Umbilical cord (tissue), 2 donors: ENCODE results near the gene UNC13D. TPM values are rescaled to one million over a fixed set of nuclear protein-coding genes. Genes with fewer than 3 reads are reported as not detected.
"Not testable (repeated sequence)": the region's sequence is repeated elsewhere in the genome, so short reads cannot be mapped to it uniquely, and the experiment has no call there.

ENCODE experiments used
- DNase-seq: peaks from one replicate; pipeline ENCODE4 v3.0.0-alpha.2; 2015; ENCODE audit warnings: low spot score
- total RNA-seq: library from RNA; depleted of rRNA; stranded (reverse); fragments of >200 nt; gene quantifications from one replicate; pipeline ENCODE4 v1.2.3, GENCODE V29; 2014; ENCODE audit warnings: low replicate concordance; ENCODE audit not compliant: insufficient read depth

Gene UNC13D
- total RNA-seq = 8.9 TPM

DNA sequence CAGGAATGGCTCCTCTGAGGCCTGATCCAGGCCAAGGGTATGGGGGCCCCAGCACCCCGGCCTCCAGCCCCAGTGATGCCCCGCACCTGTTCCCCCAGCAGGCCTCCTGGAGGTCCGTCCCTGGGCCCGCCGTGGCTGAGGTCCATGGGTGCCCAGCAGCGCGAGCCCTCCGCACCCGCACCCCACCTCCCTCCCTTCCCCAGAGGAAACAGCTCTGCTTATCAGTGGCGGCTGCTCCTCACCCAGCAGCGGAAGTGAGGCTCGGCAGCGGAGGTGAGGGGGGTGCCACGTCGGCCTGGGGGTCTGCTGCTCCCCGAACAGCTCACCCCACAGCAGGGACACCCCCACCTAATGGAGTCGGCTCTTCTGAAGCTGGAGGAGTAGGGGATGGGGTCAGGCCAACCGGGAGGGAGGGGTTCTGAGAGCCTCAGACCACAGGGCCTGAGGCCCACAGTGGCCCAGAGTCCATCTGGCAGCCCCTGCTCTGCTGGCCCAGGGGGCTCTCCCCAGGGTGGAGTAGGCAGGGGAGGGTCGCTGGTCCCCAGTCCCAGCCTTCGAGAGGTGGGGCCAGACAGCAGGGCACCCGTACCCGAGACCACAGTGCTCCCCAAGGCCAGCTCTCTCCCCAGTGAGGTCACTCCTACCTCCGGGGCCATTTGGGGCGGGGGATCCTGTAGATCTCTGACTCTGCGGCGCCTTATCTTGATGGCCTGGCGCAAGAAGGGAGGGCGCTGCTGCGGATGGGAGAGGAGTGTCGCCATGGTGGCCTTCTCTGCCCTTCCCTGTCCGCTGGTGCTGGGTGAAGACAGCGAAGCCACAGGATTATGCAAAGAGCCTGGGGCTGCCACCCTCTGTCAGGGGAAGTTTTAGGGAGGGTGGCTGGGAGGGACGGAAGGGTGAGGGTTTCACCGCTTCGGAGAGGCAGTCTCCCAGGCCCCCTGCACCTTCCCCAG lies at the start of gene UNC13D:
TSS of gene UNC13D (minus strand) at position 828 of the 953 bp plus-strand sequence. CDS start at position 761, 67 bp downstream.
- DNase-seq = no peak

GRCh38 chr17:75893305-75894048 lies 49.3 kb upstream of the UNC13D start:
- DNase-seq = no peak

DNA sequence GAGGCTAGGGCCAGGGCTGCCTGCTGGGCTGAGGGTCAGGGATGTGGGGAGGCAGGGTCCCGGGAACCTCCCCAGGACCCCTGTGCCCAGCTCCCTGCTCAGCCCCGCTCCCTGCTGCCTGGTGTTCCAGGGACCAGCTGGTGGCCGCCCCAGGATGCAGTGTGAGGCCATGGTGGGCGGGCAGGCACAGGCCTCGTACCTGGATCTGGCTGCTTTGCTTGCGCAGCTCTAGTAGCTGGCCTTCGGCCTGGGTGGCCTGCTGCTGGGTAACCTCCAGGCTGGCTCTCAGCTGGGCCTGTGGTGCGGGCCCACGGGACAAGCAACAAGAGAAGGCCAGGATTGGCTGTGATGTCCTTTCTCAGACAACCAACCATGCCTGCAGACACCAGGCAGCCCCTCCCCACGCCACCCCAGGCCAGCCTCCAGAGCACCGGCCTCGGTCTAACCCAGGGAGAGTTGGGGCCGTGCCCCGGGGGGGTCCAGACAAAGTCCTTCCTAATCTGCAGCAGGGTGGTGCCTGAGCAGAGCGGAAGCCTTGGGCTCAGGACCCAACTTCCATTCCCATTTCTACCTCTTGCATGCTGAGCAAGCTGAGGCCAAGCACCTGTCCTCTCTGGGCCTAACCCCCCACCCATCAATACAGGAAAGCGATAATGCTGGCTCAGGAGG lies 48.5 kb upstream of the UNC13D start:
- DNase-seq = no peak

- DNase-seq = no peak
Measured at GRCh38 chr17:75891605-75892555, 47.7 kb upstream of the UNC13D start.

- no peak for DNase-seq
Measured at GRCh38 chr17:75891022-75891604, 46.9 kb upstream of the UNC13D start.

- DNase-seq = no peak
Measured at GRCh38 chr17:75889454-75889853, 45.2 kb upstream of the UNC13D start.

DNA sequence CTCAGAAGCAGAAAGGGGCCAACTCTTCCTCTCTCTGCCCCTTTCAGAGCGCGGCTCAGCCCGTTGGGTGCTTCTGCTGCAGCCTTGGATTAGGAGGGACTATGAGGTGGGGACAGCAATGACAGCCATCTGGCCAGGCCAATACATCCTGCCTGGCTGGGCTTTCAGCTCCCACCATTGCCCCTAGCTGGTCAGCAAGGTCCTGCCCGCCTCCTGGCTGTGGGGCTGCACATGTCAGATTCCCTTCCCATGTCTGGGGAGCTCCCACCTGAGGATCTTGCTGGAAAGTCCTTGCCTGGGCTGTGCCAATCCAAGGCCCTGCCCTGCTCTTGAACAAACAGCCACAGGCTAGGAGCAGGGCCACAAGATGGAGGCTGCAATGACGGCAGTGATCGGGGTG lies 44.3 kb upstream of the UNC13D start:
- DNase-seq = no peak

- DNase-seq = not testable (repeated sequence)
Measured at GRCh38 chr17:75885860-75886259, 41.7 kb upstream of the UNC13D start.

- no peak for DNase-seq
Measured at GRCh38 chr17:75885431-75885830, 41.2 kb upstream of the UNC13D start.

- DNase-seq = no peak
Measured at GRCh38 chr17:75881678-75882454, 37.7 kb upstream of the UNC13D start.

DNA sequence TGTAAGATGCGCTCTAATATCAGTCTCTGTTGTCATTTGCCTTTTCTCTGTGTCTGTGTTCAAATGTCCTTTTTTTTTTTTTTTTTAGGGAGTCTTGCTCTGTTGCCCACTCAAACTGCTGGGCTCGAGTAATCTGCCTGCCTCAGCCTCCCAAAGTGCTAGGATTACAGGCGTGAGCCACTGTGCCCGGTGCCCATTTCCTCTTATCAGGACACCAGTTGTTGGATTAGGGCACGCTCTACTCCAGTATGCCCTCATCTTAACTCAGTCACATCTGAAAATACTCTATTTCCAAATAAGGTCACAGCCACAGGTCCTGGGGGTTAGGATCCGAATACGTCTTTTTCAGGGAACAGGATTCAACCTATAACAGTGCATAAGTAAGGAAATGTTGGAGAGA lies 36.1 kb upstream of the UNC13D start:
- no peak for DNase-seq

GRCh38 chr17:75878174-75878998 lies 34.2 kb upstream of the UNC13D start, which contains the start of gene TRIM47:
Gene TRIM47 (minus strand): TSS chr17:75878581. CDS start chr17:75878548, 33 bp downstream.
- DNase-seq = peak; percentile 88

GRCh38 chr17:75877752-75878173 lies 33.6 kb upstream of the UNC13D start:
- DNase-seq = peak; percentile 78

DNA sequence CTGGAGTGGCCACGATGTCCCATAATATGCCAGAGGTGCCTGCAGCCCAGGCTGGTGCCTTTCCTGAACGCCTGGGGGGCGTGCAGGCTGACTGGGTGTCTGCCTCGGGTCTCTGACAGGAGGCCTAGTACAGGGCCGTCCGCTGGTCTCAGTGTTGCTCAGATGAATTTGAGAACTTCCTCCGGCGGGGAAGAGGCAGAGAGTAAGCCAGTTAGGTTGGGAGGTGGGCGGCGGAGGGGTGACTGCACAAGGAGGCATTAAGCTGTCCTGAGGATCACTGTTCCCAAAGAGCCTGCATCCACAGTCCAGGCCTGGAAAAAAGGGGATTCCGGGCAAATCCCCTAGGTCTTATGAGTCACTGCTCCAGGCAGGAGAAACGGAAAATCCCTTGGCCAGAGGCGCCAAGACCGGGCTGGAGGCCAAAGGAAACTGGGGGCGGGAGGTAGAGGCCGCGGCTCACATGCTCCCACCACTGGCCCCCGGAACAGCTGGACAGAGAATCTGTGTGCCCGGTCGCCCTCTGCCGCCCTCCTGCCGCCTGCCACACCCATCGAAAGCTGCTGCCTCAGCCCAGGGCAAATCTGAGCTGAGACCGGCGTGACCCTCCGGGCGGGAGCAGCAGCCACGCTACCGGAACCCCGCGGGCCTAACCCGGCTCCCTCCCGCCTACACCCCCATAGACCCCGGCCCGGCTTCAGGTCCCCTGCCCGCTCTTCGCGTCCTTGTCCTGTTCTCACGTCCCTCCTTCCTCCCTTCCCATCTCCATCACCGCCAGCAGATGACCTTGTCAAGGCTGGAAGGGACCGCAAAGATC lies 32.9 kb upstream of the UNC13D start:
- peak; percentile 98 for DNase-seq

DNA sequence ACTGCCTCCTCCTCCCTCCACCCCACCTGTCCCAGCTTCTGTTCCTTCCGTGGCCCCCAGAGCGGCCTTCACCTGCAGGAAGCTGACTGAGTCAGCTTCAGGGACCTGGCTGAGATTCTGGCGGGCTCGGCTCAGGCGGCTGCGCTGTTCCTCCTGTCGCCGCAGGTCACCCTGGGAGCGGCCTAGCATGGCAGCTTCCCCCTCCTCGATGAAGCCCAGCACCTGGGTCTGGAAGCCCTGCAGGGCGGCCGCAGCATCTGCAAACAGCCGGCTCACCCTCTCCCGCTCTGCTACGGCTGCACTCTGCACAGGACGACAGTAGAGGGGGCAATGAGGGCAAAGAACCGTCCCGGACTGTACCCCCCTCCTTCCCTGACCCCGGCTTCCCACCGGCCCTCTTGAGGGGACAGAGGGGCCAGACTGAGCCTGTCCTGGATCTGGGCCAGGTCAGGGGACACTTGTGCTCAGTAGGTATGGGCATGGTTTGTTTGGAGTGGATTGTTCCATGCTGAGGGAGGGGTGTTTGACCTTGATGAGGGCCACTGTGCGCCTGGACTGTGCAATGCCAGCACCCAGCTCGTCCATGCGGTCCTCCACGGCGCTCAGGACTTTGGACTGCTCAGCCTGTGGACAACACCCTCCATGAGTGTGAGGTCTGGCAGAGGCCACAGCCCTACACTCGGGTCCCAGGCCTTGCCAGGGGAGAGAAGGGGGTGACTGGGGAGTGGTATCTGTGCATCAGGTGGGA lies 32.2 kb upstream of the UNC13D start:
- no peak for DNase-seq

DNA sequence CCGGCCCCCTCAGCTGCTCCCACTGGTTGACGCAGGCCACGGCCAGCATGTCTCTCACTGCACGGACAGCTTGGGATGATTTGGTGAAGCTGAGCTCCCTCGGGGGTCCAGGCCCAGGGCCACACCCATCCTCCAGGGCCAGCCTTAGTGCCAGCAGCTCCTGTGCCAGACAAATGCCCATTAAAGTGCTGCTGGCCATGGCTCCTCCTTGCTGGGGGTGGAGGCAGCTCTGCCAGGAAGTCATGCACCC lies 31.7 kb upstream of the UNC13D start:
- no peak for DNase-seq
